Kasumi-1 (cell line): Measurements from ENCODE around the gene CISD1.

ENCODE experiments used
- DNase-seq, 2 experiments: peaks; one replicate each; lab custom pipeline; 2025; lab: John Stamatoyannopoulos, UW

Gene CISD1

DNA sequence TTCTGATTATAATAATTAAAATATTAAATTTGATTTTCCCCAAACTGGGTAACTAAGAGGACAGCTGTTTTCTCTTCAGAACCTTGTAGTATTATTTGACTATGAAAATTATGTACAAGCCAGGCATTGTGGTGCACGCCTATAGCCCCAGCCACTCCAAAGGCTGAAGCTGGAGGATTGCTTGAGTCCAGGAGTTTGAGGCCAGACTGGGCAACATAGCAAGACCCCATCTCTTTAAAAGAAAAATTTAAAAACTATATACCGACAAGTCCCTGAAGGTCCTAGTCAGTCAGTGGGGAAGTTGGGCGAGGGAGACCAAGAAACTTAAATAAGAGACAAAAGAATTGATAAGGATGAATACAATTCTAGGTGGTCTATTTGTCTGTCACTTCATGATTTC lies 38.7 kb downstream of the CISD1 start:
- DNase-seq = no peak

GRCh38 chr10:58311026-58311425 lies 42.1 kb downstream of the CISD1 start:
- no peak for DNase-seq

- DNase-seq = no peak
Measured at GRCh38 chr10:58316874-58317273, 47.9 kb downstream of the CISD1 start.

- DNase-seq = no peak
Measured at GRCh38 chr10:58318346-58318745, 49.4 kb downstream of the CISD1 start.

DNA sequence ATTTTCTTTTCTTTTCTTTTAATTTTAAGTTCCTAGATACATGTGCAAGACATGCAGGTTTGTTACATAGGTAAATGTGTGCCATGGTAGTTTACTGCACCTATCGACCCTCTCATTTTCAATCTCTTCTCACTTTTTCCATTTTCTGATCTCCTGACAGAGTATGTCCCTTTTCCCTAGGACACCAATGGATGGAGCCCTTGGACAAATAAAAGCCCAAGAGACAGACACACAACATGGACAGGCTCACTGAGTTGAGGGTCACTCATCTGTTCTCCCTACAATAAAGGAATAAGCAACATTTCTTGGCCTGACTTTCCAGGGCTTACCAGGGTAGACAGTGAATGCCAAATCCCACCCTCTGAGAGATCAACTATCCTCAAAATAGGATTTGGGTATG lies 50.6 kb downstream of the CISD1 start:
- DNase-seq = no peak

- DNase-seq = no peak
Measured at GRCh38 chr10:58320351-58321049, 51.5 kb downstream of the CISD1 start.

- DNase-seq = peak; percentile 96 to 97
Measured at GRCh38 chr10:58322072-58322834, 53.3 kb downstream of the CISD1 start.

DNA sequence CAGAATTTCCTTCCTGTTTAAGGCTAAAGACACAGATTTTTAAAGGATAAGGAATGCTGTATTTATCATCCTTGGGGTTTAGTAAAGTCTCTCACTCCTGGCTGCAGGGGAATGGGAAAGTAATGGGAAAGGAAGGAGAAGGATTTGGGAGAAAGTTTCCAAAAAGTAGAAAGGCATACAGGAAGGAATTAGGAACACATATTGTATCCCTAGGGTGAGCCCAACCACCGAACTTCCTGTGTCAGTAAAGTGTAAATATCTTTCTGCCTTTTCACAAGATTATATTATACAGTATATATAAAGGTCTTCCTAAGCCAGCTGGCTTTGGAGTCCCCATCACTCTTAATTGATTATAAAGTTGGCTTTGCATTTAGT lies 53.9 kb downstream of the CISD1 start:
- DNase-seq = no peak

- no peak for DNase-seq
Measured at GRCh38 chr10:58326967-58327381, 58.0 kb downstream of the CISD1 start.

- DNase-seq = no peak
Measured at GRCh38 chr10:58328233-58328632, 59.3 kb downstream of the CISD1 start.

GRCh38 chr10:58330431-58330830 lies 61.5 kb downstream of the CISD1 start:
- DNase-seq = peak; percentile 24 to 26

GRCh38 chr10:58331646-58332045 lies 62.7 kb downstream of the CISD1 start:
- DNase-seq = no peak

DNA sequence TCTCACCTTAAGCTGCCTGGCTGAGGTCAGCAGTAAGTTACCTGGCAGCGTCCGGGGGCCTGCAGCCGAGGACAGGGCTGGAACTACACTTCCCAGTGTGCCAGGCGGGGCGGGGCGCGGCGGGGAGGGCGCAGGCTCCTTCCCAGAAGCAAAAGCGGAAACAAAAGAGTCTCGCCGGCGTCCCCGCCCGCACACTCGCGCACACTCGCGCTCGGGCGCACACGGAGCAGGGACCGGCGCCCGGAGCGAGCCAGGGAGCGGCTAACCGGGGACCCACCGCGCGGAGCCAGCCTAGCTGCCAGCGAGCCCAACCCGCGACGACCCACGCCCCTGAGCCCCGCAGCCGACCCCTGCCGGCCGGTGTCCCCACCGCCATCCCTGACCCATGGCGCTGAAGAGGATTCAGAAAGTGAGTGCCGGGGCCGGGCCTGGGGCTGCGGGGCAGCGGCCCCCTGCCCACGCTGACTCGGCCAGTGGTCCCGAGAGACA lies 65.9 kb downstream of the CISD1 start, which contains the start of gene UBE2D1:
Gene UBE2D1, plus strand, starts transcription at position 190 of the 489 bp plus-strand sequence. Its CDS starts 196 bp downstream, at position 386.
- DNase-seq = peak; percentile 89 to 91

DNA sequence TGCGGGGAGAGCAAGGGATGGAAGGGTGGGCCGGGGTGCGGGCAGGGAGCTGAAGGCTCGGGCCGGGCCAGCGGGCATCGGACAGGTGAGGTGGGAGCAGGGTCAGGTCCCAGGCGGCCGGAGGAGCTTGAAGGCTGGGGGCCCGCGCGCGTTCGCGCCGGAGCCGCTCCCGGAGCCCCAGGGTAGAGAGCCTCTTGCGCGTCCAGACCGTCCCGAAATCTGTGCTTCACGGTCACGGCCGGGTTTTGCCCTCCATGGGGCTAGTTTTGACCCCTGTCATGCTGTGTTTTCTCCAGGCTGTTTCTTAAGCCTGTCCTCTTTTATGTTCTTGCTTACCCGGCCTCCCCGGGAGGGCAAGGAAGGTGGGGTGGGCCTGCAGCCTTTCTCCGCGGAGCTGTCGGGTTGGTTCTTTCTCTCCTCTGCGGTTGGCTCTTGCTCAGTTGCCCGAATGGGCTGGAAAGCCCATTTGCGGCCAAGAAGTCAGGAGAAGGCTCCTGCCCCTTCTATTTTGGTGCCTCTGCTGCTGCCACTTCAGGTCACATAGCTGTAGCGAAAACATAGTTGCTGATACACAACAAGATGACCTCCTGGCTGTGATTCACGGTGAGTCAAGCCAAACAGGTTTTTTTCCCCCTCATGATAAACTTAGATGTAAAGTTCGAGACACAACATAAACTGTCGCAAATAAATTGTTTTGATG lies 66.5 kb downstream of the CISD1 start:
- DNase-seq = no peak

- DNase-seq = no peak
Measured at GRCh38 chr10:58336242-58336641, 67.3 kb downstream of the CISD1 start.
